GM12872 (cell line): ENCODE measurements around the gene CACNA1C.

Experiments
- TF ChIP-seq, protein P1 (sequence below): IDR thresholded peaks from 3 replicates; pipeline ENCODE4 v1.5.1; 2011; ENCODE audit warnings: low read depth, mild to moderate bottlenecking, low read length, moderate library complexity; ENCODE audit not compliant: insufficient read depth

CACNA1C gene

DNA sequence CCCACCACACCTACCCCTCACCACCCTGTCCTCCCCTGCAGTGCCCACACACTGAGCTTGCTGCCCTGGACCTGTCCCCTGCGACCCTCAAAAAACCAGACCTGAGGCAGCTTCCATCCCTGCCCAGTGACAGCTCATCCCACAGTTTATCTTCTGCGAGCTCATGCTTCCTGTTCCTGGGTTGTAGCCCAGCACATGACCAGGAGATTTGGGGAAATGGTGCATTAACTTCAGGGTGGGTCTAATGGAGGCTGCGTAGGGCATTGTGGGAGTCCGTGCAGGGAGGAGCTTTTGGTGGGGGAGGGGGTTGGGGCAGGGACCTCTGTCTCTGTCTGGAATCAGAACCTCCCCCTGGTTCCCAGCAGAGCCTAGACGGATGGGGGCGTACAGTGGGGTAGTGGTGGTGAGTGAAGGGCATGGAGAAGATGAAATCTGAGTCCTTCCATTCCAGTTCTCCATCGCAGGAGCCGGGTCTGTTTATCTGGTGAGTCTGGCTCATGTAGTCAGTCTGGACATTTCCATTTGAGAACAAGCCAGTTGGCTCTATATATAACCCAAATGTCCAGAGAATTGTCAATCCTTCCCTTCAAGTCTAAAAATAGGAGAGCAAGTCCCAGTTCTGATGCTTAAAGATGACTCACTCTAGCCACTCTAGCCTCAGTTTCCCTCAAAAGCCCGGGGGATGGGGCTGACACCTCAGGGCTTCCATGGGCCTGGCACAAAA, 270.9 kb downstream of the CACNA1C start:
- TF ChIP-seq, protein P1, sequence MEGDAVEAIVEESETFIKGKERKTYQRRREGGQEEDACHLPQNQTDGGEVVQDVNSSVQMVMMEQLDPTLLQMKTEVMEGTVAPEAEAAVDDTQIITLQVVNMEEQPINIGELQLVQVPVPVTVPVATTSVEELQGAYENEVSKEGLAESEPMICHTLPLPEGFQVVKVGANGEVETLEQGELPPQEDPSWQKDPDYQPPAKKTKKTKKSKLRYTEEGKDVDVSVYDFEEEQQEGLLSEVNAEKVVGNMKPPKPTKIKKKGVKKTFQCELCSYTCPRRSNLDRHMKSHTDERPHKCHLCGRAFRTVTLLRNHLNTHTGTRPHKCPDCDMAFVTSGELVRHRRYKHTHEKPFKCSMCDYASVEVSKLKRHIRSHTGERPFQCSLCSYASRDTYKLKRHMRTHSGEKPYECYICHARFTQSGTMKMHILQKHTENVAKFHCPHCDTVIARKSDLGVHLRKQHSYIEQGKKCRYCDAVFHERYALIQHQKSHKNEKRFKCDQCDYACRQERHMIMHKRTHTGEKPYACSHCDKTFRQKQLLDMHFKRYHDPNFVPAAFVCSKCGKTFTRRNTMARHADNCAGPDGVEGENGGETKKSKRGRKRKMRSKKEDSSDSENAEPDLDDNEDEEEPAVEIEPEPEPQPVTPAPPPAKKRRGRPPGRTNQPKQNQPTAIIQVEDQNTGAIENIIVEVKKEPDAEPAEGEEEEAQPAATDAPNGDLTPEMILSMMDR, result no peak

DNA sequence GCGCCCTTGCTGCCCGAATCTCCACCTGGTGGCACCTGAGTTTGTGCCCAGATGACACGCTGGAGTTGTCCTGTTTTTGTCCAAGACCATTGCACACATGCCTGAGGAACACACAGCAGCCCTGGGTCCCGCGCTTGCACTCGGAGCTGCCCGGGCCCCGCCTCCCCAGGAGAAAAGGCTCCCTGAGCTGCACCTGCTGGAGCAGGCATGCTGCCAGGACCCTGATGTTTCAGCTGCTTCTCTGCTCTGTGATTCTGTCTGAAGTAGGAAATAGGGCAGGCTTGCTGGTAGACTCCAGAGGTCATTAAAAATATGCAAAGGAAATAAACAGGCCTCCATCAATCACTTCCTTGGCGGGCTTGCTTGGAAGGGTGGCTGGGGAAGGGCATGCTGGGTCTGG, 271.6 kb downstream of the CACNA1C start:
- TF ChIP-seq, protein P1, result no peak

DNA sequence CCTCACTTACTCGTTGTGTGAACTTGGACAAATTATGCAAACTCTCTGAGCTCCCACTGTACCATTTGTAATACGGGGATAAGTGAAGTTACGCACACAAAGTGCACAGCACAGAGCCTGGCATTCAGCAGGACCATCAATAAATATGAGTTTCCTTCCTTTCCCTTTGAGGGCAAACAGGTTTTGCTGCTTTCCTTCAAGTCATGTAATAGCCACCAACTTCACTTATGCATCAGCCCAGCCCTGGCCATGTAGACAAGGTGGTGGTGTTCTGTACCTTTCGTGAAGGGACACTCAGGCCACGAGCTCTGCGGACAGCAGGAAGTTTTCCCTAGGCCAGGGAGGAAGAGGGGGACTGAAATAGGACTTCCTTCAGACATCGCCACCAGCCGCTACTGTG, 272.7 kb downstream of the CACNA1C start:
- TF ChIP-seq, protein P1, result no peak

GRCh38 chr12:2326470-2326869, 273.7 kb downstream of the CACNA1C start:
- TF ChIP-seq, protein P1, result no peak

DNA sequence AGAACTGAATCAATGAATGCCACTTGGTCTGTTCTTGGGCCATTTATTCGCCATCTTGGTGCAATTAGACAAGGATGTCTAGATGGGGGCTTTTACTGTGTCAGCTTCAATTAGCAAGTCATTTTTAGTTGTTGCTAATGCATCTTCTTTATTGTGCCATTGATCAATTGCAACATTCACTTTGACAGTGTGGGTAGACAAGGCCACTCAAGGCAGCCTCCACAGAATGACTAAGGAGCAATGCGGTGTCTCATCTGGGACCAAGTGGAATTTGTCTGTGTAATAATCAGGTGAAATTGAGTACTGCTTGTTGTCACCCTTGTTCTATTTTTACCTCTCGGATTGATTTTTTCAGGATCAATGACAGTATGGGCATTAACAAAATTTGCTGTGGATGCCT, 275.9 kb downstream of the CACNA1C start:
- TF ChIP-seq, protein P1, result no peak

GRCh38 chr12:2329661-2330210, 276.9 kb downstream of the CACNA1C start:
- TF ChIP-seq, protein P1, result no peak

GRCh38 chr12:2332236-2332635, 279.4 kb downstream of the CACNA1C start:
- TF ChIP-seq, protein P1, result no peak
